Measurements from ENCODE around the gene ABHD8.

ABHD8 gene

DNA sequence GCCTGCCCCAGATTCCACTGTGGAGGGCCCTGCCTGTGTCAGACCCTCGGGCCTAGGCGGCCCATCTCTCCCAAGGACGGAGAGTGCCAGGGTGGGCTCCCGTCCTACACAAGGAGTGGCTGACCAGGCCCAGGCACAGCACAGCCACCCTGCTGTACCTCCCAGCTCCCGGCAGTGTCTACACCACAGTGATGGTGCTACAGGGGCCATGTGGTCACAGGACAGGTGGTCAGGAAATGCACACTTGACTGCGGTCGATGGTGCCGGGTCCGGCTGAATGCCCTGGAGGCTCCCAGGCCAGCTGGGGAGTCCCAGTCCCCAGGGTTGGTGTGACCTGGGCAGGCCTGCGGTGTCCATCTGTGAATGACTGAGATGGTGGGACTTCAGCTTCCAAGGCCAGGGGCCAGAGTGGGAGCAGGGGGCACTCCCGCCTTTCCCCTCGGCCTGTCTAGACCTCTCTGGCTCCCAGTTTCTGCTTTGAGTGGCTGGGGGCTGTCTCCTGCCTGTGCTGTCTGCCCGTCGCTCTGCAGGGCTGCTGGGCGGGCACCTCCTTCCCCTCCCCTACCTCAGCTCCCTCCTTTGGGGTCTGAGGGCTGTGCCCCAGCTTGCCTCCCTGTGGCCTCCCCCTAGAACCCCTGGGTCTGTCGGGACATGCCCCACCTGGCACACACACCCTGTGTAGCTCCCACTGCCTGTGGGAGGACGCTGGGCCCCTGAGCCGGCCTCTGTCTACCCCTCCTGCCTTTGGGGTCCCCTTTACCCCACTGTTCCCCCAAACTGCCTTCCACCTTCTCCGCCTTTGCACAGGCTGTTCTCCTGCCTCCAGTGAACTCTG is 18.6 kb upstream of the ABHD8 start:
- no peak for DNase-seq (ENCODE audit: low read depth)

DNA sequence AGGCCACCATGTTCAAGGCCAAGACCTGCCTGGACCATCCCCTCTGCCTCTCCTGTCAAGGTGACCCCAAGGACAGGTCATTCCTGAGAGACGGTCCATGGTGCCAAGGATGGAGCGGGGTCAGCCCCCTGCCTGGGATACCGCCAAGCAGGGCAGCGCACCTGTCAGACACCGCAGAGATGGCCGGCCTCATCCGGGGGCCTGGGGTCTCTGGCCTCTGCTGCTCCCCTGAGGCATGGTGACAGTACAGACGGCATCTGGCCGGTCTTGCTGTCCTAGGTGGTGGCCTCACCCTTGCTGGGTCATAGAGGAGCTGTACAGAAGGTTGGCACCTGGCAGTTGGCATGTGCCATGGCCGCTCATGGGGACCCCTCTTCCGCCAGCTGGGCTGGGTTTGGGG is 17.2 kb upstream of the ABHD8 start:
- DNase-seq (ENCODE audit: low read depth), result no peak

DNA sequence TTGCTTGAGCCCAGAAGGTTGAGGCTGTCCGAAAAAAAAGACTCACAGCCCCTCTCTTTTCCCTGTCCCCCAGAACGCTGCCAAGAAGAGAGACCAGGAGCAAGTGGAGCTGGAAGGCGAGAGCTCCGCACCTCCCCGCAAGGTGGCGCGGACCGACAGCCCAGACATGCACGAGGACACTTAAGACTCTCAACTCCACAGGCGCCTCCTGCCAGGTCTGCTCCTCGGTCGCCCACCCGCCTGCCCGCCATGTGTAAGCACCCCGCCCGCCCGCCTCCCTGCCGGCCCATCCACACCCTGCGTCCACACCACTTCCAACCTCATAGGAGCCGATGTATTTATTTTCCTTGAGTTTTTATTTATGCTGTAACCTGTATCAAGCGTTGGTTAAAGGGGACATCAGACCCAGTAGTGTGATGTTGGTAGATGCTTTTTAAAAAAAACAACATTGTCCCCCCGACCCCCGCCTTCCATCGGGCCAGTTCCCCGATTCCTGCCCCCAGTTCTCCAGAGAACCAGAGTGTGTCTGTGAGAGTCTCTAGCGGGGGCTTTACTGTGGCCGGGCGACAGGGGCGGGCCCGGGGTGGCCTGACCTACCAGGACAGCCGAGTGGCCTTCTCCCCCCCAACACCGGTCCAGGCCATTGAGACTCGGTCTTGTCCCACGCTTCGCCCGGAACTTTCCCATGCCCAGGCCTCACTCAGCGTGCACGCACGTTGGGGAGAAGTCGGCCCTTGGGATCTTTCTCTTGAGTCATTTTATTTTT is 16.4 kb upstream of the ABHD8 start:
- DNase-seq (ENCODE audit: low read depth), result no peak

DNA sequence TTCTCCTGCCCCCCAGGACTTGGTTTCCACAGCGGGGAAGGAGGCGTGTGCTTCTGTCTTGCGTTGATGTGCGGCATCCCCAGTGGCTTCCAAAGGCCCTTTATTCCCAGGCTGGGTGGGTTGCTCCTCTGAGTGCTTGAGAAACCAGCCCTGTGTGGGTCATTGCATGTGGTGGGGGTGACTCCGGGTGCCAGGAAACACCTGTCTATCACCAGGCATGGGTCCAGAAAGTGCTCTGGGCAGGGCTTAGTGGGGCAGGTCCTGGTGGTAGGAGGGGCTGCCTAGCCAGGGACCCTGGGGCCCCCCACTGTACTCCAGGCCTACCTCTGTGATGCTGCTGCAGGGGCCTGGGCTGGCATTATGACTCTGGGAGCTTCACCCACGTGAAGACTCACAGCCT is 15.7 kb upstream of the ABHD8 start:
- no peak for DNase-seq (ENCODE audit: low read depth)

DNA sequence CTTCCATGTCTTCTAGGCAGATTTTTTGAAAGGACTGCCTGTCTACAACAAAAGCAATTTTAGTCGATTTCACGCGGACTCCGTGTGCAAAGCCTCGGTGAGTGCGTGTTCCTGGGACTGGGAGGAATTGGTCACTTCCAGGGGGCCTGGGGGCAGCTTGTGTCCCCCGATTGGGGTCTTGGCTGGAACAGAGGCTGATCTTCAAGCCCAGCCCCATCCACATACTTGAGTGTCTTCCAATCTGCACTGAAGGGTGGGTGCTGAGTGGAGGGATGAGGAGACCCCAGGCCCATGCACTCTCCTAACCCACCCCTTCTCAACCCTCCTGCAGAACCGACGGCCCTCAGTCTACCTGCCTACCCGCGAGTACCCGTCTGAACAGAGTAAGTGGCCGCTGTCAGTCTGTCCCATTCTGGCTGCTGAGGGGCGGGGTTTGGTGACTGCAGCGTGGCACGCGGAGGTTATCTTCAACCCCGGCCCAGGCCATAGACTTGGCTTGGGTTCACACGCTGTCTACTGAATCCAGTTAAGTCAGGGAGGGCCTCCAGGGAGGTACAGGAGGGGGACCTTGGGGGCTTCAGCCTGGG is 10.9 kb upstream of the ABHD8 start:
- DNase-seq (ENCODE audit: low read depth), result no peak

DNA sequence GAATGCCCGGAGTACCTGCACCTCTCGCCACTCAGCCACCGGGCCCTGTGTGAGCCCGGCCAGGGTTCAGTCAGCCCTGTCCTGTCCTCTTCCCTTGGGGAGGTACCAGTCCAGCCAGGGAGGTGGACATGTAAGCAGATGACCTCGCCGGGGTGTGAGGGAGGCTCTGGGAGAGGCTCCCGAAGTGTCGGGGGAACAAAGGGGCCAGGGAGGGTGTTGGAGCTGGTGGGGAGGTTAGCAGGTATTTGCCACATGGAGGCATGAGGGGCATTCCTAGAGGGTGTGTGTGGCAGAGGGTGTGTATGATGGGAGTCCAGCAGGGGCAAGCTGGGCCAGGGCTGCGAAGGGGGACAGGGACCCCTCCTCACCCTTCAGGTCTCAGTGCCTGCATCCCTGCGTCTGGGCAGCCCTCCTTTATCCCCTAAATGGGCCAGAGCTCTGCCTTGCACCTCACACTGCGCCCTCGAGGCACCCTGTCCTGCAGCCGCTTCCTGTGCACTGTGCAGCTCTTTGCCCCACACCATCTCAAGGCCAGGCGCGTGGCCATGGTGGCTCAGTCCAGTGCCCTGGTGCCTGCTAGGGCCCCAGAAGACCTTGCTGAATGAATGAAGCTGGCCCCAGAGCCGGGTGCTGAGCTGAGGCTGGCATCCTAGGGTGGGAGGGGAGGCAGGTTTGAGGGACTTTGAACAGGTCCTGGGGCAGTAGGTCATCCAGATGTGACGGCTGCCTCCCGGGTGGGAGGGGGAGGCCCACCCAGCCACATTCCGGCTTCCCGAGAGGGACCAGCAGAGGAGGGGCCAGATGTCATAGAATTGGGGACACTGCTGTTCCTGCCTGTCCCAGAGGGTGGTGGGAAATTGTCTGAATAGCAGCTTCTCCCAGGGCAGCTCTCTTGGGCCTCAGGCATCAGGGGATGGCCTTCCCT is 9.2 kb upstream of the ABHD8 start:
- DNase-seq (ENCODE audit: low read depth), result no peak

DNA sequence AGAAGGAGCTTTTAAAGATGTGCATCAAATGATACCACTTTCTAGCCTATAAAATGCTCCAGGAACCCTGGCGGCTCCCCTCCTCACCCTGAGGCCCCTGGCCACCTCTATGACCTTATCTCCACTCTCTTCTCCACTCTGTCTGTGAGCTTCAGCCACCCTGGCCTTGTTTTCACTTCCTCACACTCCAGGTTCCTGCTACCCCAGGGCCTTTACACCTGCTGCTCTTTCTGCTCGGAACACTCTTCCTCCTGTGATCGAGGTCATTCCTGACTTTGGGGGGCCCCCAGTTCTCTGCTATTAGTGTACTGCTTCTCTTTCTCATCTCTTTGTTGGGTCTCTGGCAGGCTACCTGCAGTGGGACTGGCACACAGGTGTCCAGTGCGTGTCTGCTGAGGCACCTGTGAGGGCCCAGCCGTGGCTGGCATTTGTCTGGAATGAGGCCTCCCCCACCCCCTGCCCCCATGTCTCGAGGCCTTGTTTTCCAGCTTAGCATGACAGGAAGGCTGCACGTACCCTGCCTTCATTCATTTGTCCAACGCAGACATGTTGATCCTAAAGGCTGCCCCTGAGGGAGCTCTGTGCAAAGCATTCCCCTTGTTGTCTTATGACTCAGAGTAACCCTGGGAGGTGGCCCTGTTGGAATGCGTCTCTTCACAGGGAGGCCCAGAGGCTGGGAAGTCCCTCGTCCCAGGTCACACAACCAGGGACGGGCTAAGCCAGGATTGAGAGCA is 8.4 kb upstream of the ABHD8 start:
- DNase-seq (ENCODE audit: low read depth), result peak; percentile 29

DNA sequence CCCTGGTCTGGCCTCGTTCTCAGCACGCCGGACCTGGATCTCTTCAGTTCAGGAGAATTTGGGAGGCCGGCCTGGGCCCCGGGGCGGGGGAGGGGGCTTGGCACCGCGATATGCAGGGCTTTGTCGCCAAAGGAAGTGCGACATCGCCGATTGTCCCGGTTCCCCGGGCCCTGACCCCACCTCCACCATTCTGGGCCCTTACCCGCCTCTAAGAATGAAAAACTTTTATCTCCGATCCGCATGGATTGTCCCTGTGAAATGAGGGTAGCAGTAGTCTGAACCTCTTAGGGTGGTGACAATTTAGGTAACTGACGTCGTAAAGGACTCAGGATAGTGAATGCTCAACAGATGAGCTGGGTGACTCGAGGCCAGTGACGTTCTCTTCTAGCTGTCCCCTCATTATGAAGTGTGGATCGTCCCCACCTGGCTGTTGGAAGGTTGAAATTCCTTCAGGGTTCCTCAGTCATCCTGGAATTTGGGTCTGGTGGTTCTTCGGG is 6.8 kb upstream of the ABHD8 start:
- no peak for DNase-seq (ENCODE audit: low read depth)

DNA sequence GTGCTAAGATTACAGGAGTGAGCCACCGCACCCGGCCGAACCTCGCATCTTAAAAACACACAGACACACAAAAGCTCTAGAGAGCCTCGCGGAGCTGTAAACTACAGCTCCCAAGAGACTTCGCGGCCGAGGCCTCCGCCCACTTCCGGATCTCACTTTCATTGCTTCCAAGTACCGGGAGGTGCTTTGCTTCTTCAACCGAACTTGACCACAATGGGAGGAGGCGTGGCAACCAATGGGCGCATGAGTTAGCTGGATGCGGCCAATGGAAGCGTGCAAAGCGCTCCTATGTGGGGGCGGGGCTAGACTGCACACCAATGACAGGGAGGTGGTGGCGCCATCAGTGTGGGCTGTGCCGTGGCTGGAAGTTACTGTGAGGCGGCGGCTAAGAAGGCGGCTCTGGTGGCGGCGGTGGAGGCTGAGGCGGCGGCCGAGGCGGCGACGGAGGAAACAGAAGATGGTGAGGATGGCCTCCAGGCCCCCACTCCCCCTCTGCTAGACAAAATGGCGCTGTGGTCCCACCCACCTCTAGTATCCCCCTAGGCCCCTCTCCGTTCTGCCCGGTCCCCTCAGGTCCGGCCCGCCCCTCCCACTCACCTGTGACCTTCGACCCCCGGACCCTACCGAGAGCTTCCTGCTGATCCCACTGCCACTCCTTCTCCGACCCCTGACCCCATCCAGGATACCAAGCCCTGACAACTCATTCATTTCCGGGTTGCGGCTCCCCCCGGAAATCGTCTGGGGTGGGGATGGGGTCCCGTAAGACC is 6.2 kb upstream of the ABHD8 start, which contains the start of gene DDA1:
TSS of gene DDA1 (plus strand) at position 366 of the 767 bp plus-strand sequence. CDS start at position 458, 92 bp downstream.
- peak; percentile 100 for DNase-seq (ENCODE audit: low read depth)

DNA sequence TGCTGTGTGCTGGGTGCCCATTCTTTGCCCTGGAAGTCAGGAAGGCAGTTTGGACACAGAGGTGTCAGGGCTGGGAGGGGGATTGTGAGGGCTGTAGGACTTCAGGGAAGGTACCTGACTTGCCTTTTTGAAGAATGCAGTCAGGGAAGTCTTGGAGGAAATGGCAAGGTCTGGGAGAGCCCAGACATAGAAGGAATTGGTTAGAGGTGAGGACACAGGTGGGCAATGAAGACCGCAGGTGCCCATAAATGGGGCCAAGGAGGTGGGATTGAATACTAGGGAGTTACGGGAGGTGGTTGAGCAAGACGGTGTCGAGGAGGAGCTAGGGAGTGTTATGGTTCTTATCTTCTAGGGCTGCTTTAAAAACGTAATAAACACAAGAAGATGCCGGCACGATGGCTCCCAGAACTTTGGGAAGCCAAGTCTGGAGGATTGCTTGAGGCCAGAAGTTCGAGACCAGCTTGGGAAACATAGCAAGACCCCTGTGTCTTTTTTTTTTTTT is 4.7 kb upstream of the ABHD8 start:
- DNase-seq (ENCODE audit: low read depth), result no peak

DNA sequence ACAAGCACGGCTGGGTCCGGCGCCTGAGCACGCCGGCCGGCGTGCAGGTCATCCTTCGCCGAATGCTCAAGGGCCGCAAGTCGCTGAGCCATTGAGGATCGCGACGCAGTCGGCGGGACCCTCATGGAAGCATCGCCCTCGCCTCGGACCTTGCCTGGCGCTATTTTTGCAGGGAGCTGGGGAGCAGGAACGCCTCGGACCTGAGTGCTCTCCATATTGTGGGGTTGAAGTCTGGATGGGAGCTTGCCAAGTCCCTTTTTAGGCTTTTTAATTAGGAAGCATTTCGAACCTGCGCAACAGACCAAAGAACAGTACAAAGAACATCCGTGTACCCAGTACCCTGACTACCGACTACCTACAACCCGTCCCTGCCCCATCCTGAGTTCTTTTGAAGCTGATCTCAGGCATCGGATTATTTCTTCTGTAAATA is 3.1 kb upstream of the ABHD8 start:
- DNase-seq (ENCODE audit: low read depth), result no peak

DNA sequence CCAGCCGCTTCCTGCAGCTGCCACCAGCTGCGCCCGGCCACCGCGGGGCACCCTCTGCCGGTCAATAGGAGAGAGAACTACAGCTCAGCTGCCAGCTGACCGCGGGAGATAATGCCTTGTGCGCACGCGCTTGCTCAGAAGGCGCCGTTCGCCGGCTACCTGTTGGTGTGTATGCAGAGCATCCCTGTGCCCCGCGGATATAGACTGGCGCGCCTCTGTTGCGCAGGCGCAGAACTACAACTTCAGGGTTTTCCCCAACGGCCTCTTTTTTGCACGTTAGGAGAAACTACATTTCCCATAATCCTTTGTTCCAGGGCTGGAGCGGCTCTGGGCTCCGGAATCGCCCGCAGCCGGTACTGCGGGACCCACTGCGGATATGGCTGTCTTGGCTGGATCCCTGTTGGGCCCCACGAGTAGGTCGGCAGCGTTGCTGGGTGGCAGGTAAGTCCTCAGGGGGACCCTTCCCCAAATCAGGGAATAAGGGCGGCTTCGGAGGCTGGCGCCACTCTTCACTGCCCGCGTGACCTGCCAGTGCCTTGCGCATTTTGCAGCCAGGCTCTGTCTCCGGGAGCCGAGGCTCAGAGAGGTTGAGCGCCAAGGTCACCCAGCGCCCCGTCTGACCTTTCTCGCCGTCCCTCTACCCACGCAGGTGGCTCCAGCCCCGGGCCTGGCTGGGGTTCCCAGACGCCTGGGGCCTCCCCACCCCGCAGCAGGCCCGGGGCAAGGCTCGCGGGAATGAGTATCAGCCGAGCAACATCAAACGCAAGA is 2.5 kb upstream of the ABHD8 start, which contains the start of gene MRPL34:
TSS of gene MRPL34 (plus strand) at position 356 of the 768 bp plus-strand sequence. CDS start at position 377, 21 bp downstream.
- peak; percentile 97 for DNase-seq (ENCODE audit: low read depth)

DNA sequence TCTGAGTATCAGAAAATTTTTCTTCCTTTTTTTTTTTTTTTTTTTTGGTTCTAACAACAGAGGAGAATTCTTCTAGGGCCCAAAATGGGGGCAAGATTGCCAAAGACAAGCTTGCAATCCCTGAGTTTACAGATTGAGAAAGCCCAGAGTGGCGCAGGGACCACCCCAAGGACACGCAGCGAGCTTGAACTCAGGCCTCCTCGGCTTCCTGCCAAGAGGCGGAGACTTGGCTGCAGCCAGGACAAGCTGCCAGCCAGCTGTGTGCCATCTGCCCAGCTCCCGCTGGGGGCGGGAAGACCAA is 1.9 kb upstream of the ABHD8 start:
- no peak for DNase-seq (ENCODE audit: low read depth)

DNA sequence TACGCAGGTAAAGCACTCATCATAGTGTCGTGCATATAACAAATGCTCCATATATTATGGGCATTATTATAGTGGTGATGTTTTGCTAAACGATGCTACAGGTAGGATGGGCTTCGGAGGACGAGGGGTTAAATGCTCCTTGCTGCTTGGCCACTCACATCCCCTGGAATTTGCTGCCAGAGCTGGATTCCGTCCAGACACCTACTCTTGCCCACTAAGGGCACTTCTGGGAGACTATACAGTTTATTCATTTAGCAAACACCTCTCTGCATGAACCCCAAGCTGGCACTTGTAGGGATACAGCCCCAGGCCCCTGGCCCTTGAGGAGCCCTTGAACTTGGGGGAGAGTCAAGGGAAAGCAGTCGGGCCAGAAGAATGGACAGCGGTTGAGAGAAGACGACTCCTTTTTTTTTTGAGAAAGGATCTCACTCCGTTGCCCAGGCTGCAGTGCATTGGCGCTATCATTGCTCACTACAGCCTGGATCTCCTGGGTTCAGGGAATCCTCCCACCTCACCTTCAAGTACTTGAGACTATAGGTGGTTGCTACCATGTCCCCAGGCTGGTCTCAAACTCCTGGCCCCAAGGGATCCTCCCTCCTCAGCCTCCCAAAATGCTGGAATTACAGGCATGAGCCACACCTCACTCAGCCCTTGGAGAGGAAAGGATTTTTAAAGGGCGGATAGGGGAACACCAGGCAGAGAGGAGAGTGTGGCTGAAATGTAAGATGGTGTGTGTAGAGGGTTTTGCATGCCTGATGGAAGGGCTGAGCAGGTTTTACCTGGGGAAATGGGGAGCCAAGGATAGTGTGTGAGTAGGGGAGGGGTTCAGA is 1.4 kb upstream of the ABHD8 start:
- DNase-seq (ENCODE audit: low read depth), result no peak

DNA sequence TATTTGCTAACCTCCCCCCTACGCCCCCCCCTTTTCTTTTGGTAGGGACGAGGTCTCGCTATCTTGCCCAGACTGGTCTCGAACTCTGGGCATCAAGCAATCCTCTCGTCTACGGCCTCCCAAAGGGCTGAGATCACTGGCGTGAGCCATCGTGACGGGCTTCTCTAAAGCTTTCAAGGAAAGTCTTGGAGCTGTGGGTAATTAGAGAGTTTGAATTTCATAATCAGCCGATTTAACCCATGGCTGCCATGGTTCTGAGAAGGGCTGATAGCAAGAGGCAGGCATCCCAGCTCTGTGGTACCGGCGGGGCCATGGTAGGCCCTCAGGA is 679 bp upstream of the ABHD8 start:
- no peak for DNase-seq (ENCODE audit: low read depth)

DNA sequence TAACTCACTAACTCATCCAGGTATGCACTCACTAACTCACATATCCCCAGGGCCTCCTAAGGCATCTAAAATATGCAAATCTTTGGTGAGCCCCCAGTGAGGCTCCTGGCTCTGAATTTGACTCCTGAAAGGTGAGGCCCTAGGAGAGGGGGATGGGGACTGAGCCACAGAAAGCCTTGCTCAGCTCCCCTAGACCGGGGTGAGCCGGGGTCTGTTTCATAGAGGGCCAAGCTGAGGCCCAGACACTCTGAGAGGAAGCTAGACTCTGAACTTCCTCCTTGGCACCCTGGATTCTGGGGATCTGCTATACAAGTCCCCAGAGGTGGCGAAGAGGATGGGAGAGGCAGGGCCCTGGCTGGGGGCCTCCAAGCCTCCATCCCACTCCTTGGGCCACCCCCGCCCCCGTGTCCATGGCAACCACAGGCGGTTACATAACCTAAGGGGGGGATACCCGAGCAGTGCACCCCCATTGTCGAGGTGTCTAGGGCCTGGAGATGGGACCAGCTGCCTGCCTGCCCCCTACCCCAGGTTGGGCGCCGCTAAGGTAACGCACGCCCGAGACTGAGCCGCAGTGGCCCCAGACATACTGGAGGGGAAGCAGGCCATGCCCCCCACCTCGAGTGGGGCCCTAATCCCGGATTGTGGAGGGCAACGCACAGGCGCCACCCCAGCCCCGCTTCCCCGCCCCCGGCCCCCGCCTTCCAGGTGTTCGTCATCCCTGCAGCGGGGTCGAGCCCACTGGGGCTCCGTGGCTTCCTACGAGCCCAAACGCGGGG is 646 bp downstream of the ABHD8 start:
- no peak for DNase-seq (ENCODE audit: low read depth)

DNA sequence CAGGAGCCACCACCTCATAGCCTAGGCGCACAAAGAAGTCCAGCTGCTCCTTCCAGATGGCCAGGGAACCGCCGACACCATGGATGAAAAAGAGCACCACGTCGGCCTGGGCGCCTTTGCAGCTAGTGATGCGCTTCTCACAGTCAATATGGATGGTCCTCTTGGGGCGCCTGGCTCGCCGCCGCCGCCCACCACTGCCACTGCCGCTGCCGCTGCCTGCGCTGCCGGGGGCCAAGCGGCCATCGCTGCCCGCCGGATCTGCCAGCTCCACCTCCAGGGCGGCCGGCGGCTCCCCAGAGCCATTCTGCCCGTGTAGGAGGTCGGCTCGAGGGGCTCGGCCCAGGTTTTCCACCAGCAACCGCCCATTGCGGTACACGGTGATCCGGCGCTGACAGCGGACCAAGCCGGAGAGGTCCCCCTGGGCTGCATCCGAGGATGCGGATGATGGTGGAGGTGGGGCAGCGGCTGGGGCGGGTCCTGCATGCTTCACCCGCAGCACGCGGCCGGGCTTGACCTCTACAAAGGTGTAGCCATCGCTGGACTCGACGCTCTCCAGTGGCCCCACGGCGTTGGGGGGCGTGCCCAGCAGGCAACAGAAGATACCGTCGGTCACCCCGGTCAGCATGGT is 2.1 kb downstream of the ABHD8 start:
- no peak for DNase-seq (ENCODE audit: low read depth)

All from GM04504 (cell line).